GM12872 (cell line): Measurements from ENCODE around the gene CMTM6.

Experiments
- TF ChIP-seq, protein P1 (sequence below): IDR thresholded peaks from 3 replicates; pipeline ENCODE4 v1.5.1; 2011; ENCODE audit warnings: low read depth, mild to moderate bottlenecking, low read length, moderate library complexity; ENCODE audit not compliant: insufficient read depth

CMTM6 gene

DNA sequence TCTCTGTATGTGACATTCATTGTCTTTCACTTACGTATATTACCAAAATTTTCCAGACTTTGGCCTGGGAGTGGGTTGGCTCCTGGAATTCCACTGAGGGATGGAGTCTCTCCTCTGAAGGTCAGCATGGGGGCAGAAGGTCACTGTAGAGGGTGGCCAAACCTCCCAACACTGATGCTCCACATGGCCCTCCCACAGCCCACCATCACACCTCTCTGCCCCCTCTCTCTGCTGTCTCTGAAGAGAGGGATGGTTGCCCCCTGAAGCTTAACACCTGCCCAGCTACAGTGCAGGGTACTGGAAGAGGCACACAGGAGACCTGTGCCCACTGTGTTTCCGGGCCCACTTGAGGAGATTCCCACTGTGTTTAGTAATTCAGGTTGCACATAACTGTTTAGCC is 52.2 kb downstream of the CMTM6 start:
- TF ChIP-seq, protein P1, sequence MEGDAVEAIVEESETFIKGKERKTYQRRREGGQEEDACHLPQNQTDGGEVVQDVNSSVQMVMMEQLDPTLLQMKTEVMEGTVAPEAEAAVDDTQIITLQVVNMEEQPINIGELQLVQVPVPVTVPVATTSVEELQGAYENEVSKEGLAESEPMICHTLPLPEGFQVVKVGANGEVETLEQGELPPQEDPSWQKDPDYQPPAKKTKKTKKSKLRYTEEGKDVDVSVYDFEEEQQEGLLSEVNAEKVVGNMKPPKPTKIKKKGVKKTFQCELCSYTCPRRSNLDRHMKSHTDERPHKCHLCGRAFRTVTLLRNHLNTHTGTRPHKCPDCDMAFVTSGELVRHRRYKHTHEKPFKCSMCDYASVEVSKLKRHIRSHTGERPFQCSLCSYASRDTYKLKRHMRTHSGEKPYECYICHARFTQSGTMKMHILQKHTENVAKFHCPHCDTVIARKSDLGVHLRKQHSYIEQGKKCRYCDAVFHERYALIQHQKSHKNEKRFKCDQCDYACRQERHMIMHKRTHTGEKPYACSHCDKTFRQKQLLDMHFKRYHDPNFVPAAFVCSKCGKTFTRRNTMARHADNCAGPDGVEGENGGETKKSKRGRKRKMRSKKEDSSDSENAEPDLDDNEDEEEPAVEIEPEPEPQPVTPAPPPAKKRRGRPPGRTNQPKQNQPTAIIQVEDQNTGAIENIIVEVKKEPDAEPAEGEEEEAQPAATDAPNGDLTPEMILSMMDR = no peak

DNA sequence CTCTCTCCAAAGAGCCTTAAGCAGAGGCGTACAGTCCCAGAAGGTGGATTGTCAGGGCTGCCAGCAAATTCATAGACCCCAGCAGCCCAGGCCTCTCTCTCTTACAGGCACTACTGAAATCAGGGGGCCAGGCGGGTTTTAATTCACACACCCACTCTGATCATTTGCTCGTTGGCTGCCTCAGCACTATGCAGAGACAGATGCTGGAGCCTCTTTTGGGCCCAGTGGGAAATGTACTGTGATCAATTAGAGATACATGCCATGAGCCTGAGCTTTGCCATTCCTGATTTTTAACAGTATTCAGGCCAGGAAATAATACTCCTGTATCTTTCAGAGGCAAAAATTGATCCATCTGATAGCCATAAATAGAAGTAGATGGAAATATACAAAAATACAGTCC is 53.0 kb downstream of the CMTM6 start:
- TF ChIP-seq, protein P1 = no peak

DNA sequence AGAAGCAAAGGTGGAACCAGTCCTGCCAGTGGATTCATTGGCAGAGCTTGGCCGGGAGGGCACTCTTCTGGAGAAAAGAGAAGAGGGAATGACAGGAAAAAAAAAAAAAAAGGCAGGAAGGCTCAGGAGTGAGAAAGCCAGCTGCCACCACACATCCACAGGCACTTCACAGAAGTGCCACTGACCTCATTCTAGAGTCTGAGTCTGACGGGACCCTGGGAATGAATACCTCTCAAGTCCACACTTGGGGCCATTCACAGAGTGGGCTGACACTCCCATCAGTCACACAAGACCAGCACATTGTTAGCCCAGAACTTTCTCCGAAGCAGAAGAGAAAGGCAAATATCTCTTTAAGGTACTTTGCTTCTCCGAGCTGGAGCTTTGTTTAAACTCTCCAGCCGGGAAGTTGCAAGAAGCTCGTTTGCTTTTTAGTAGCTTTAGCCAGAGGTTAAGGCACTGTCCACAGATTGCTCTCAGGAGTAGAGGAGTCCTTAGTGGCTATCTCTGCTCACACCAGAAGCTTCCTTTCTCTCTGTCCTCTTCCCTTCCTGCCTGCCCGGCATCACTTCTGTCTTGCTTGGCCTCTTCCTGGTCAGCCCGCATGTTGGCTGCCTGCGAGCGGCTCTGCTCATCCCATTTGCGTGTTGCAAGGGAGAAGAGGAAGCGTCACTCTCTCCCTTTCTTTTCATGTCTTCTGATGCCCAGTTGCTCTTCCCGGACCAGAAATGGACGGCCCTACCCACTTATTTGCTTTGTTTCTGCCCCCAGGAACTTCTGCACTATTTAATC is 53.8 kb downstream of the CMTM6 start:
- TF ChIP-seq, protein P1 = no peak

DNA sequence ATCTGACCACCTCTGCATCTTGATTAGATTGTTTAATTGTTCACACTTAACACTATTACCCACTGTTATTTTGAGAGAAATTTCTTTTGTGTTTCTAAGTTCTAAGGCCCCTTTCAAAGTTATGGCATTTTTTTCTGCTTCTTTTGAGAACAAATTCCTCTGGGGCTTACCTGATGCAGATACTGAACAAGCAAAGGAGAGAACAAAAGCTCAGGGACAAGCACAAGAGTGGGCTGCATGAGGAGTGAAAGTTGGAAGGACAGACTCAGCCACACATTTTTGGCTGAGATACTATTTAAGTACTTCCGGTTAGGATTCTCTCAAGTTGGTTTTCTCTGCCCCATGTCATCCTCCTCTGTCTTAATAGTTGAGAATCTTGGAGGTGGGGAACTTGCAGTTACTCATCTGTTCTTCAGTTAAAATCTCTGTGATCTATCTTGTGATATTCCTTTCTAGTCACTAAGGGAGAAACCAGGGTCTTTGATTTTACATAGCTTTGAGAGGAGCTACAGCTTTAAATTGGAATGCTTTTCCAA is 54.7 kb downstream of the CMTM6 start:
- TF ChIP-seq, protein P1 = no peak

DNA sequence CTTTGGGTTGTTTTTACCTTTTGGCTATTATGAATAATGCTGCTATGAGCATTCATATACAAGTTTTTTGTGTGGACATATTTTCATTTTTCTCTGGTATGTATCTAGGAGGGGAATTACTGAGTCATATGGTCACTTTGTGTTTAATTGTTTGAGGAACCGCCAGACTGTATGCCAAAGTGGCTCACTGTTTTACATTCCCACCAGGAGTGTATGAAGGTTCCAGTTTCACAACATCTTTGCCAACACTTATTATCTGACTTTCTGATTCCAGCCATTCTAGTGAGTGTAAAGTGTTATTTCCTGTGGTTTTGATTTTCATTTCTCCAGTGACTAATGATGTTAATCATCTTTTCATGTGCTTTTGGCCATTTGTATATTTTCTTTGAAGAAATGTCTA is 59.2 kb downstream of the CMTM6 start:
- TF ChIP-seq, protein P1 = no peak

DNA sequence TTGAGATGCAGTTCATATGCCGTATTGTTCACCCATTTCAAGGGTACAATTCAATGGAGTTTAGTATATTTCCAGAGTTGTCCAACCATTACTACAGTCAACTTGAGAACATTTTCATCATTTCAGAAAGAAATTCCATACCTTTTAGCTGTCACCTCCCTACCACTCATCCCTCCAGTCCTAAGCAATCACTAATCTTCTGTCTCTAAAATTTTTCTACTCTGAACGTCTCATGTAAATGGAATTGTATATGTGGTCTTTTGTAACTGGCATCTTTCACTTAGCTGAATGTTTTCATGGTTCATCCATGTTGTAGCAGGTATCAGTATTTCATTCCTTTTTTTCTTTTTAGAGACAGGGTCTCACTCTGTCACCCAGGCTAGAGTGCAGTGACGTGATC is 59.9 kb downstream of the CMTM6 start:
- TF ChIP-seq, protein P1 = no peak

DNA sequence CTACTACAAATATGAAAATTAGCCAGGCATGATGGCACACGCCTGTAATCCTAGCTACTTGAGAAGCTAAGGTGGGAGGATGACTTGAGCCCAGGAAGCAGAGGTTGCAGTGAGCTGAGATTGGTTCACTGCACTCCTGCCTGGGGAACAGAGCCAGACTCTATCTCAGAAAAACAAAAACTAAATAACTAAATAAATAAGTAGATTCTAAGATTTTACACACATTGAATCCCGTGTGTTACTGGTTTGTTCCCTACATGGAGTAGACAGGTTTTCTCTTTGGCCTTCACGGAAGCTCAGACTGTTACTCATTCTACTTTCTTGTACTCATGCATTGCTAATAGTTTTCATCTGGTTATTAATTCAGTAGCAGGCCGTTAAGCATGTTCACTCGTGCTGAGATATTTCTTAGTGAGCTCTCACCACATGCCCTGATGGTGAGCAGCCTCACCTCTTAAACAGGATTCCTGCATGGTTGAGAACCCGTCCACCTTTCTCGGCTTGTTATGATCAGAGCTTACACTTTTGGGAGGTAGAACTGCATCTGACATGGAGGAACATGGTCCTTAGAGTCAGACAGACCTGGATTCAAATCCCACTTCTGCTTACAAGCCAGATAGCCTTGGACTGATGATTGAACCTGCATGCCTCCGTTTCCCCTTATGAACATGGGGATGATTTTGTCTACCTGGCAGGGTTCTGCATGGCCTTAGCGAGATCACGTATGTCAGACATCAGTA is 61.9 kb downstream of the CMTM6 start:
- TF ChIP-seq, protein P1 = no peak
